Stimulated activated CD8-positive, alpha-beta memory T cell treated with anti-CD3 and anti-CD28 coated beads, Interleukin-7, amount 100 ng/mL, for 24 hours (primary cell): ENCODE data around the gene TSTD2.
A peak's percentile ranks its signal among the peaks of the same experiment; 100 is the strongest.
"Not testable (repeated sequence)": the region's sequence is repeated elsewhere in the genome, so short reads cannot be mapped to it uniquely, and the experiment has no call there.

Source experiments
- DNase-seq: peaks from one replicate; pipeline ENCODE4 v3.0.0-alpha.2; 2020; ENCODE audit warnings: low read depth

Gene TSTD2

GRCh38 chr9:97630591-97630990 lies 2.6 kb downstream of the TSTD2 start:
- DNase-seq: no peak

DNA sequence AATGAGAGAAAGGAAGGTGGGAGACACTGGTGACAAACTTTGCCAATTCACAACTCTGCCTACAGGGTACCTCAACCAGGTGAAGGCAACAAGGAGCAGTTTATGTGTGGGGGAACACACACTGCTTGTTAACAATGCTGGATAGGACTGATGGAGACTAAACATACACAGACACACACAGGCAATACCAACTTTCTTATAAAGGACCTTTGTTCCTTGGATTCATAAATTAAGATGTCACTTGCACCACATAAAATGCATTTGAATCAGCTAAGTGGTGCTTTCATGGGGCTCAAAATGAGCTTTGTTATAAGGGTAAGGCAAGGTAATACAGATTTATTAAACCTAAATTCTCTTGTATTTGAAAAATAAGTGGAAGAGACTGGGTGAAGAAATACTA lies 4.0 kb downstream of the TSTD2 start:
- DNase-seq: no peak

DNA sequence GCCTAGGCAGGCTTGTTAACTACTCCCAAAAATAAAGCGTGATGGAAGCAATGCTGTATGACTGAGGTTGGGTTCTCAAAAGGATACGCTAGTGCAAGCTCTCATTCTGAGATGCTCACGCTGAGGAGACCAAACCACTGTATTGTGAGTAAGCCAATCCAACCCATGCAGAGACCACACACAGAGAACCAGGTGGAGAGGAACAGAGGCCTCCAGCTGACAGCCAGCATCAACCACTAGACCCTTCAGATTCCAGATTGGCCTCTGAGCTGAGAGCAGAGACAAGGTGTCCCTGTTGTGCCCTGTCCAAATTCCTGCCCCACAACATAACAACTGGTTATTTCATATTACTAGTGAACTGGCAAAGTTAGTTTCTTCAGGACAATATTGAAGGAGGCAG lies 4.5 kb downstream of the TSTD2 start:
- no peak for DNase-seq

DNA sequence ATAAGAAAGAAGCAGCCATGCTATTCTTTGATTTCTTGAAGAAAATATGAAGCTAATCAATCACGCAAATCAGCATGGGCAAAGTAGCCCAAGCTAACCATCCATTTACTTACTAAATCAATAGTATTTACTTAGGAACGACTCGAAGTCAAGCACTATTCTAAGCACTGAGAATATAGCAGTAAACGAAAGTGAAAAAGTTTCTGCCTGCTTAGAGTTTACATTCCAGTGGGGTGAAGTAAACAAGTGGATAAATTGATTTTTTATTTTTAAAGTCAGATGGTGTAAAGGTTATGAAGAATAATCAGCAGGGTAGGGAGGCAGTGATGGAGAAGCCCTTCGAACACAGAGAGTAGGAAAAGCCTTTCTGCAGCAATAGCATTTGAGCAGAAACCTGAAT lies 5.5 kb downstream of the TSTD2 start:
- DNase-seq: no peak

GRCh38 chr9:97625620-97626019 lies 7.5 kb downstream of the TSTD2 start:
- DNase-seq: no peak

DNA sequence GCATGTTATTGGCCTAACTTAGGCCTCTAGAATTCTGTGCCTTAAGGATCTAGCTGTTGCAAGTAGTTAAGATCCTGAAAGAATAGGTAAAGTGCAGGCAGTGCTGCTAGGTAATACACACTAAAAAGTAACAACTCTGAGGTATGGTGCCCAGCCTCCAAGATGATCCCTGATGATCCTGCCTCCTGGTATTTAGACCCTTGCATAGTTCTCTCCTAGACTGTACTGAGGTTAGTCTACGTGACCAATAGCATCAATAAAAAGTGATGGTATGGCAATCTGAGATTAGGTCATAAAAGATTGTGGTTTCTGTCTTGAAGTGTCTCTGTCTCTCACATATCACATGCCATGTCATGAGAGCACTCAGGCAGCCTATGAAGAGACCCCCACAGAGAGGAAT lies 9.2 kb downstream of the TSTD2 start:
- DNase-seq: no peak

- not testable (repeated sequence) for DNase-seq
Observed at GRCh38 chr9:97622483-97622882, 10.7 kb downstream of the TSTD2 start.

DNA sequence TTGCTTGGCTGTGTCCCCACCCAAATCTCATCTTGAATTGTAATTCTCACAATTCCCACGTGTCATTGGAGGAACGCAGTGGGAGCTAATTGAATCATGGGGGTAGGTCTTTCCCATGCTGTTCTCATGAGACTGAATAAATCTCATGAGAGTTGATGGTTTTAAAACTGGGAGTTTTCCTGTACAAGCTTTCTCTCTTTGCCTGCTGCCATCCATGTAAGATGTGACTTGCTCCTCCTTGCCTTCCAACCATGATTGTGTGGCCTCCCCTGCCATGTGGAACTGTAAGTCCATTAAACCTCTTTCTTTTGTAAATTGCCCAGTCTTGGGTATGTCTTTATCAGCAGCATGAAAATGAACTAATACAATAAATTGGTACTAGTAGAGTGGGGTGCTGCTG lies 13.1 kb downstream of the TSTD2 start:
- DNase-seq: not testable (repeated sequence)

- no peak for DNase-seq
Observed at GRCh38 chr9:97617939-97618416, 15.2 kb downstream of the TSTD2 start.

- DNase-seq: peak; percentile 32
Observed at GRCh38 chr9:97615439-97616072, 17.6 kb downstream of the TSTD2 start.

DNA sequence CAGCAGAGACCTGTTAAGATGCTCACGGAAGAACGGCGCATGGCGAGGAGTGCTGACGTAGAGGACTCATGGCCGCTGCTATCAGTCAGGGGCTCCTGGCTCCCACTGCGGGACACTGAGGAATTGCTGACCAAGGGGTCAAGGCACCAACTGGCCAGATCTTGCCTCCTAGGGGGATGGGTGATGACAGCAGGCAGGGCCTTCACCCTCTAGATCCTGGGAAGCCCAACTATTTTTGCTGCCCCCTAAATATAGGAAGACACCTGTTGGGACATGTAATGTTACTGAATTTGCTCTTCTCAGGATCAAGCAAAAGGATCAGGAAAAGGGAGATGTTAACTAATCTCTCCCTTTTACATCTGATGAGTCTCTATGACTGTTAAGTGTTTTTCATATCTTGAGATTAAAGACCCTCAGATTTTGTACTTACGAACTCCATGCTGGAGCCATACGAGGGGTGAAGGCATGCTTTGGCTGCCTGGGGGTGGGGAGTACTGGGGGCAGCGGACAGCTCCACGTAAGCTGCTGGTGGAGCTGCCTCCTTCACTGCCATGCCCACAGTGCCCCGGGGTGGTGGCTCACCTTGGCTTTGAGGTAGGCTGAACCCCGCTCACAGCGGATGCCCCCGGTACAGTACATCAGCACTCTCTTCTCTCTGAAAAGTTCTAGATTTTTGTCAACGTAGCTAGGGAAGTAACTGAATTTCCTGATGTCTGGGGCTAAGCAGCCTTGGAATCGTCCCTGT lies 28.1 kb downstream of the TSTD2 start:
- DNase-seq: no peak

- no peak for DNase-seq
Observed at GRCh38 chr9:97602430-97602829, 30.7 kb downstream of the TSTD2 start.

DNA sequence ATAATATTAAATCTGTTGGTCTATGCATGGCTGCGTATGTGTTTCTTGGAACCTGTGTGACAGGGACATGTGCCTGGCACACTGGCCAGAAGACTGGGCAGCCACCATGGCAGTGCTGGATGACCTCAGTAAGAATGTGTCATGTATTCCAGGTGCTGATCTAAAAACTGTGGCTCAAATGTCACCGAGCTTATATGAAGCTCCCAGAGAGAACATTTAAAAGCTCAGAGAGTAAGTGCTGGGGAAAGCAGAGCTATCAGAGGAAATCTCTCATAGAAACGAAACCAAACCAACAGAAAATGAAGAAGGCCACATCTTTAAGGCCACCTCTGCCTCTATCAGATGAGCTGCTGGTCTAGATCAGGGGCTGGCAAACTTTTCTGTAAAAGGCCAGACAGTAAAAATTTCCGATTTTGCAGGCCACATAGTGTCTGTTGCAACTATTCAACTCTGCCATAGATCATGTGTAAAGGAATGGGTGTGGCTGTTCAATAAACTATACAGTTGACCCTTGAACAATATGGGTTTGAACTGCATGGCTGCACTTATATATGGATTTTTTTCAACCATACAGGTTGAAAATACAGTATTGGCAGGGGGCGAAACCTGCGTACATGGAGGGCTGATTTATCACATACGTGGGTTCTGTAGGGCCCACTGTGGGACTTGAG lies 31.8 kb downstream of the TSTD2 start:
- DNase-seq: no peak

DNA sequence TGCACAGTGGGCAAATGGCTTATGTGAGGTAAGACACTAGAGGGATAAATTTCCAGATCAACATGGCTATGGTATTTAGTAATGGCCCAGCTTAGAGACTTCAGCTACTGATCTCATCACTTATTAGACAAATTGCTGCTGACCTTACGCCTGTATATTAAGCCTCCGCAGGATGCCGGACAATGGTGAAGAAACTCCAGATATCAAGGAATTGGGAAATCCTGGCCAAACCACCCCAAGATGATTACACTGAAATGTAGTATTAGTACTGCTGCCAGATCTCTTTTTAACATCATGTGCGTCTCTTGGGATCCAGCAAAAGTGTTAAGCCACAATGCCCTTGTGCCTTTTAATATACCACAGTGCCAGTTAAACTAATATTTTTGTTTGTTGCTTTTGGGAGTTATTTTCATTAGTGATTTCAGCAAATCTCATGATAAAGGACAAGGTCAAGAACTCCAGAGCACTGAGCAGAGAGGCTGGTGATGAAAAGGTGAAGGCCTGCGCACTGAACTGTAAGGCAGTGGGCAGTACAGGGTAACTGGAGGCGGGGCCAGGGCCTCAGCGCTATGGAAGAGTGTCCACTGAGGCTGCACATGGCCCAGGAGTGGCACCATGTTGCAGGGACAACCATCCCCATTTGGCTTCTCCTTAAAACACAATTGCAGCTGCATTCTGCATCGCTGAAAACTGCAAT lies 32.5 kb downstream of the TSTD2 start:
- DNase-seq: no peak

- DNase-seq: no peak
Observed at GRCh38 chr9:97599314-97599846, 33.8 kb downstream of the TSTD2 start.

DNA sequence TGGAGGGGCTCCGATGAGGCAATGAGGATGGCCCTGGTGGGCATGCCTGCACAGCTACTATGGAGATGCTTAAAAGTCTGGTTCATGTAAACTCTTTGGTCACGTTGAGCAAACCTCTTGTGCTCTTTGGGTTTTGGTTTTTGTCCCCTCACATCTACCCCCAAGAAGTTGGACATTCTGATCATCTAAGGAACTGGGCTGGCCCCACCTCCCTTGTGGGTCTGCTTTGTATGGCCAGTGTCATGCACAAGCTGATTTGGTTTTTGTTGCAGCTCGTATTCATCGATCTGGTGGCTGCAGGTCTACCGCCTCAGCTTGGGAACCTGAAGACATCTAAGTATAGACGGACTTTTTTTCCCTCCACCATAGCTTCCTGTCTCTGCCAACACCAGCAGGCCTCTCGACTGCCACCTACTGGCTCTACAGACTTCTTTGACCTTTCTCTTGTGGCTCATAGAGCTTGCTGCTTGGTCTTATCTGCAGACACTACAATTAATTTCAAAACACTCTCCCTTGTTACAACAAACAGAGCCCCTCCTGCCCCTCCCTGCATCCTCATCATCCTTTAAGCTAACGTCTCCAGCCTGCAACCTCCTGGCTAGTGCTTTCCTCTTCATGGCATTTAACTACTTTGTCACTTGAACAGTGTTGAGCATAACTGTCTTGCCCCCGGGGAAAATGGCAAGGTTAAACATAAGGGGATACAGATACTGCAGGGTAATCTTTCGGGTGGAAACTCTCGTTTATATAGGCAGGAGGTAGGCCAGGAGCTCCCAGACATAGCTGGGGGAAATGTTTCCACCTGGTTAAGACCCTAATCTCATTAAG lies 34.5 kb downstream of the TSTD2 start:
- DNase-seq: peak; percentile 41

DNA sequence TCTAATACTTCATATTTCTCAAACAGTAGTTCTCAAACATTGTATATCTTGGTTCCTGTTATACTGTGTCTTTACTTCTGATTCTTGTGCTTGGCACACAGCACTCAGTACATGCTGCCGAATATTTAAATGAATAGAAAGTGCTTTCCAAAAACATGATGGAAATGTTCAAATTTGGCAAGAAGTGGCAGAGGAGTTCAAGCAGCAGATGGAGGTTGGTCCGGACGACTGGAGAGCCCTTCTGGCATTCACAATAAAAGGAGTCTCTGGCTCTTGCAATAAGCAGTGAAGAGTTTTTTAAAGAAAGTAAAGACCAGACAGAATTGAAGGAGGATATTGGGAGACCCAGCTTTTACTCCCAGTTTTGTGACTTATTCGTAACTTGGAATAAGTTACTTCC lies 36.3 kb downstream of the TSTD2 start:
- no peak for DNase-seq

DNA sequence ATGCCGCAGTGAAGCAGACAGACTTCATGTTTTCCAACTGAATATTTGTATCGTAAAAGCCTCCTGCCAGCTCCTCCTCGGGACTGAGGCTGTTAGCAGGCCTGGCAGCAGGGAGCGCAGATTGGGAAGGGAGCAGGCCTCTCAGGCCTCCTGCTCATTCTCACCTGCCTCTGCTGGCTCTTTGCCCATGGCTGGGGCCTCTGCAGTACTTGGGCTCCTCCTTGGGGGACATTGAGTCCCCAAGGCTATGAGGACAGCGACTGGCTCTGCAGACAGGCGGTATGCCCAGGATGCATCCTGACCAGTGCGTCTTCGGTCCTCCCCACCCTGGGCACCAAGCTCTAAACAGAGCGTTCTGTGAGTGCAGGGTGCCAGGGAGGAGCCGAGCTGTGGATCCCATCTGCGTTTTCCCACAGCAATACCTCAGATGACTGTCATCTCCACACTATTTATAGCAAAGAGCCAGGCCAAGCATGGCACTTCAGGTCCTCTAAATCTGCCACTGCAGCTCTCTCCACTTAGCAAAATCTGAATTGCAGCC lies 38.7 kb downstream of the TSTD2 start:
- DNase-seq: no peak

GRCh38 chr9:97593960-97594359 lies 39.2 kb downstream of the TSTD2 start:
- DNase-seq: no peak

GRCh38 chr9:97592126-97592525 lies 41.0 kb downstream of the TSTD2 start:
- DNase-seq: no peak

DNA sequence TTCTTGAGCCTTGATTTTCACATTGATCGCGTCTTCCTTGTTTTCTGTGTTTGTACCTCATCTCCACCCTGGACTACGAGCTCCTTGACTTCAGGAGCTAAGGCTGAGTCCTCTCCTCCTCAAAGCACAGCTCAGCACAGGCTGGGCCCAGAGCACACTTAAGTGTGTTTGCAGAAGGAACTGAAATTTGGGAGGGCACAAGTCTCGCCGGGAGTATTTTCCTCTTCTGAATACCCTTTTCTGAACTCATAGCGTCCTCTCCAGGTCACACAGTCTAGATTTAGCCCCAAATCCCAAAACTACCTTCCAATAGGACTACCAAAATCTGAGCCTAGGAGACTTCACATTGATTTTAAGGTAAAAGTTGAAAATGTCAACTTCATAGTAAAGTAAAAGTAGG lies 41.6 kb downstream of the TSTD2 start:
- no peak for DNase-seq
